Progenitor cell of endocrine pancreas (in vitro differentiated cells): ENCODE data around the gene MYRIP. TPM values are rescaled to one million over a fixed set of nuclear protein-coding genes. Genes with fewer than 3 reads are reported as not detected.
"Not testable (repeated sequence)": the region's sequence is repeated elsewhere in the genome, so short reads cannot be mapped to it uniquely, and the experiment has no call there.

Experiments used
- DNase-seq: peaks from one replicate; pipeline ENCODE4 v3.0.0; 2021; ENCODE audit warnings: low spot score; ENCODE audit not compliant: unreplicated experiment
- H3K27ac Mint-ChIP-seq: 2 replicates; pipeline ENCODE4 v1.8.0; 2021; ENCODE audit warnings: mild to moderate bottlenecking, moderate library complexity, mixed read lengths
- H3K27me3 Mint-ChIP-seq: 2 replicates; pipeline ENCODE4 v1.8.0; 2021; ENCODE audit warnings: mixed read lengths
- H3K36me3 Mint-ChIP-seq: 2 replicates; pipeline ENCODE4 v1.8.0; 2022; ENCODE audit warnings: mixed read lengths; ENCODE audit not compliant: insufficient read depth
- H3K4me1 Mint-ChIP-seq: 2 replicates; pipeline ENCODE4 v1.8.0; 2021; ENCODE audit warnings: low read depth, mixed read lengths
- H3K4me3 Mint-ChIP-seq: 2 replicates; pipeline ENCODE4 v1.8.0; 2021; ENCODE audit warnings: low read depth, mild to moderate bottlenecking, moderate library complexity, mixed read lengths
- H3K9me3 Mint-ChIP-seq: 2 replicates; pipeline ENCODE4 v1.8.0; 2021; ENCODE audit warnings: low read depth, mixed read lengths
- total RNA-seq: library from RNA; stranded (reverse); gene quantifications from 2 replicates; pipeline ENCODE4 v1.2.1, GENCODE V29; 2021
- TF ChIP-seq, protein P1 (sequence below): fragments of 200-600 bp; sonication (generic); IDR thresholded peaks from one replicate; pipeline ENCODE4 v1.5.0; 2021; ENCODE audit warnings: antibody characterized with exemption, mild to moderate bottlenecking; ENCODE audit not compliant: unreplicated experiment

Gene MYRIP
- total RNA-seq, 1 donor from 2014 or later: 0.57 TPM

DNA sequence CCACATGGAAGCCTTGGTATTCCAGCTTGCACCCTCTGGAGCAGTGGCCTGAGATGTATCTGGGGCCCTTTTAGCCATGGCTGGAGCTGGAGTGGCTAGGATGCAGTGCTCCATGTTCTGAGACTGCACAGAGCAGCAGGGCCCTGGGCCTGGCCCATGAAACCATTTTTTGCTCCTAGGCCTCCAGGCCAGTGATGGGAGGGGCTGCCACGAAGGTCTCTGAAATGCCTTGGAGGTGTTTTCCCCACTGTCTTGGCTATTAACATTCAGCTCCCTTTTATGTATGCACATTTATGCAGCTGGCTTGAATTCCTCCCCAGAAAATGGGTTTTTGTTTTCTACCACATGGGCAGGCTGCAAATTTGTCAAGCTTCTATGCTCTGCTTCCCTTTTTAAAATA is 43.0 kb upstream of the MYRIP start:
- no peak overlapping the region for H3K27ac Mint-ChIP-seq
- H3K36me3 Mint-ChIP-seq: no peaks in the 10 kb centered on the region
- H3K9me3 Mint-ChIP-seq: no peaks in the 10 kb centered on the region
- no peaks in the 10 kb centered on the region for H3K4me1 Mint-ChIP-seq
- H3K27me3 Mint-ChIP-seq: no peaks in the 10 kb centered on the region
- H3K4me3 Mint-ChIP-seq: no peak overlapping the region
- DNase-seq: no peak
- TF ChIP-seq, protein P1, sequence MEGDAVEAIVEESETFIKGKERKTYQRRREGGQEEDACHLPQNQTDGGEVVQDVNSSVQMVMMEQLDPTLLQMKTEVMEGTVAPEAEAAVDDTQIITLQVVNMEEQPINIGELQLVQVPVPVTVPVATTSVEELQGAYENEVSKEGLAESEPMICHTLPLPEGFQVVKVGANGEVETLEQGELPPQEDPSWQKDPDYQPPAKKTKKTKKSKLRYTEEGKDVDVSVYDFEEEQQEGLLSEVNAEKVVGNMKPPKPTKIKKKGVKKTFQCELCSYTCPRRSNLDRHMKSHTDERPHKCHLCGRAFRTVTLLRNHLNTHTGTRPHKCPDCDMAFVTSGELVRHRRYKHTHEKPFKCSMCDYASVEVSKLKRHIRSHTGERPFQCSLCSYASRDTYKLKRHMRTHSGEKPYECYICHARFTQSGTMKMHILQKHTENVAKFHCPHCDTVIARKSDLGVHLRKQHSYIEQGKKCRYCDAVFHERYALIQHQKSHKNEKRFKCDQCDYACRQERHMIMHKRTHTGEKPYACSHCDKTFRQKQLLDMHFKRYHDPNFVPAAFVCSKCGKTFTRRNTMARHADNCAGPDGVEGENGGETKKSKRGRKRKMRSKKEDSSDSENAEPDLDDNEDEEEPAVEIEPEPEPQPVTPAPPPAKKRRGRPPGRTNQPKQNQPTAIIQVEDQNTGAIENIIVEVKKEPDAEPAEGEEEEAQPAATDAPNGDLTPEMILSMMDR: no peak

DNA sequence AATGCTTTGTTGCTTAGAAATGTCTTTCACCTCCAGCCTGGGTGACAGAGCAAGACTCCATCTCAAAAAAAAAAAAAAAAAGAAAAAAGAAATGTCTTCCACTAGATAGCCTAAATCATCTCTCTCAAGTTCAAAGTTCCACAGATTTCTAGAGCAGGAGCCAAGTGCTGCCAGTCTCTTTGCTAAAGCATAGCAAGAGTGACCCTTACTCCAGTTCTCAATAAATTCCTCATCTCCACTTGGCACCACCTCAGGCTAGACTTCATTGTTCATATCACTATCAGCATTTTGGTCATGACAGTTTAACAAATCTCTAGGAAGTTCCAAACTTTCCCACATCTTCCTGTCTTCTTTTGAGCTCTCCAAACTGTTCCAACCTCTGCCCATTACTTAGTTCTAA is 42.5 kb upstream of the MYRIP start:
- not testable (repeated sequence) for H3K27me3 Mint-ChIP-seq, H3K4me1 Mint-ChIP-seq, H3K36me3 Mint-ChIP-seq, H3K27ac Mint-ChIP-seq, DNase-seq, H3K4me3 Mint-ChIP-seq, H3K9me3 Mint-ChIP-seq

DNA sequence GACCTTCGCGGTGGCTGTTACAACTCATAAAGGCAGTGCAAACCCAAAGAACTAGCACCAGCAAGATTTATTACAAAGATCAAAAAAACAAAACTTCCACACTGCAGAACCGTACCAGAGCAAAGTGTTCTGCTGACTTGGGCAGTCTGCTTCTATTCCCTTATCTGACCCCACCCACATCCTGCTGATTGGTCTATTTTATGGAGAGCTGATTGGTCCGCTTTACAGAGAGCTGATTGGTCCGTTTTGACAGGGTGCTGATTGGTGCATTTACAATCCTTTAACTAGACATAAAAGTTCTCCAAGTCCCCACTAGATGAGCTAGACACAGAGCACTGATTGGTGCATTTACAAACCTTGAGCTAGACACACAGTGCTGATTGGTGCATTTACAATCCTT is 31.2 kb upstream of the MYRIP start:
- H3K4me1 Mint-ChIP-seq, H3K27ac Mint-ChIP-seq, DNase-seq, H3K36me3 Mint-ChIP-seq, H3K4me3 Mint-ChIP-seq: not testable (repeated sequence)
- Mint-ChIP-seq H3K27me3 (peaks cover 13% of the 10 kb centered on the region), H3K9me3 (peaks cover 19% of the 10 kb centered on the region)

DNA sequence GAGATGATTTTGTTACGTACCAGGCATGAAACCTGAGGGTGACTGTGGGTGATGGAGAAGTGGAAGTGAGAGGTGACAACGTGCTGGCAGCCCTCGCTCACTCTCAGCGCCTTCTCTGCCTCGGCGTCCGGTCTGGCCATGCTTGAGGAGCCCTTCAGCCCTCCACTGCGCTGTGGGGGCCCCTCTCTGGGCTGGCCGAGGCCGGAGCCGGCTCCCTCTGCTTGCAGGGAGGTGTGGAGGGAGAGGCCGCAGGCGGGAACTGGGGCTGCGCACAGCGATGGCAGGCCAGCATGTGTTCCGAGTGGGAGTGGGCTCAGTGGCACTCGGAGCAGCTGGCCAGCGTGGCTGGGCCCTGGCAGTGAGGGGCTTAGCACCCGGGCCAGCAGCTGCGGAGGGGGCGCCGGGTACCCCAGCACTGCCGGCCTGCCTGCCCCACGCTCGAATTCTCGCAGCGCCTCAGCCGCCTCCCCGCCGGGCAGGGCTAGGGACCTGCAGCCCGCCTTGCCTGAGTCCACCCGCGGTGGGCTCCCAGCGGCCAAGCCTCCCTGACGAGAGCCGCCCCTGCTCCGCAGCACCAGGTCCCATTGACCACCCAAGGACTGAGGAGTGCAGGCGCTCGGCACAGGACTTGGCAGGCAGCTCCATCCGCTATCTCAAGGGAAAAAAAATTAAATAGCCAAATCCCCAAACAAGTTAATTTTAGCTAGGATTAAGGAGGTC is 29.7 kb upstream of the MYRIP start:
- no peaks in the 10 kb centered on the region for H3K36me3 Mint-ChIP-seq
- H3K4me3 Mint-ChIP-seq: no peak overlapping the region
- TF ChIP-seq, protein P1: no peak
- peaks cover 13% of the 10 kb centered on the region for H3K27me3 Mint-ChIP-seq
- no peak for DNase-seq
- H3K4me1 Mint-ChIP-seq: no peaks in the 10 kb centered on the region
- no peak overlapping the region for H3K27ac Mint-ChIP-seq
- peaks cover 15% of the 10 kb centered on the region for H3K9me3 Mint-ChIP-seq

DNA sequence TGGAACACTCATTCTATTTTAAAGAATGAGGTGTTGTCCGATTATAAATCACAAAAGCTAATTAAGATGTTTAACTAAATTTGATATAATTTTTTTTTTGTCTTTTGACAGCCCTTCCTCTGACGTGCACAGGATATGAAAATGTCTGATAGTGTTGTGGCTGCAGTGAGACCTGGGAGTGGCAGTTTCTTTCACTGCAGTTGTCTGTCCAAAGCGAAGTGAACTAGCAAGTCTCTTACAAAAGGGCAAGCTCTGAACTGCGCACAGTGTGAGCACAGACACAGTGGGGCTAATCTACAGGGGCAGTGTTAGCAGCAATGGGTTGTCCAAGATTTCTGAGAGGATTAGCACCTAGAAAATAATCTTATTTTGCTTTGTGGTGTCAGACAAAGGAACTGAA is 29.1 kb upstream of the MYRIP start:
- TF ChIP-seq, protein P1: no peak
- no peaks in the 10 kb centered on the region for H3K4me1 Mint-ChIP-seq
- H3K4me3 Mint-ChIP-seq: no peak overlapping the region
- H3K36me3 Mint-ChIP-seq: no peaks in the 10 kb centered on the region
- H3K27me3 Mint-ChIP-seq: peaks cover 13% of the 10 kb centered on the region
- H3K9me3 Mint-ChIP-seq: peaks cover 11% of the 10 kb centered on the region
- H3K27ac Mint-ChIP-seq: no peak overlapping the region
- DNase-seq: no peak

DNA sequence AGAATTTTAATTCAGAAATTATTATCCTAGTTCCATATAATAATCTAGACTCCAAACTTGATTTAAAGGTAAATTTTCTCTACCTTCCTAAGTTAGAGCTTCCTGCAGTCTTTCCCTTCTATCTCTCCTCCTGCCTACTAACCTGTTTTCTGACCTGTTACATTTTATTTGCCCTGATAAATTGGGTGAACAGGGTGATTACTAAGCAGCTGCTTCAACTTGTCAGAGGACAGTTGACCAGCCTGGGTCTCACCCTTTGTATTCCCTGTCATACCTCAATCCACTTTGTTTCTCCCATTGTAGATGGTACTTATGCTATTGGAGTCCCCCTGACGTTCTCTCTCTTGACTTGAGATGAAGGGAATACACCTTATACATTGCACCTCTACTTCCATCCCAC is 28.4 kb upstream of the MYRIP start:
- H3K27ac Mint-ChIP-seq: no peak overlapping the region
- H3K4me1 Mint-ChIP-seq: no peaks in the 10 kb centered on the region
- TF ChIP-seq, protein P1: no peak
- H3K36me3 Mint-ChIP-seq: no peaks in the 10 kb centered on the region
- H3K27me3 Mint-ChIP-seq: peaks cover 13% of the 10 kb centered on the region
- no peak overlapping the region for H3K4me3 Mint-ChIP-seq
- H3K9me3 Mint-ChIP-seq: peaks cover 11% of the 10 kb centered on the region
- DNase-seq: no peak
